HEK293 (cell line): ENCODE results near the gene GLIS1.

Experiments used
- CTCF ChIA-PET: fragments of 350-600 bp; formaldehyde crosslinking; extraction: SDS; loops from one replicate; lab custom pipeline; 2021; ENCODE audit warnings: antibody characterized with exemption; lab: Yijun Ruan, JAX
- POLR2A ChIA-PET: fragments of 300-600 bp; formaldehyde crosslinking; extraction: SDS; loops from one replicate; lab custom pipeline; 2020; ENCODE audit warnings: antibody characterized with exemption, inconsistent platforms; lab: Yijun Ruan, JAX
- H3K27ac ChIP-seq: fragments of 200-500 bp; sonication (Bioruptor generic); 2 replicates; pipeline ENCODE4 v1.5.1; 2014; ENCODE audit warnings: low read depth, low read length, control low read depth, inconsistent platforms; ENCODE audit errors: extremely low read depth
- H3K36me3 ChIP-seq, 2 experiments: fragments of 200-500 bp in 1 of 2; sonication (Bioruptor generic) in 1 of 2; 1 replicate in 1 of 2; 2 replicates in 1 of 2; pipeline ENCODE4 v1.5.1; 2014 to 2017; ENCODE audit warnings: inconsistent platforms in 2 of 2, low read length in 2 of 2; ENCODE audit not compliant: control insufficient read depth in 2 of 2, insufficient read depth in 1 of 2
- H3K4me1 ChIP-seq: fragments of 200-500 bp; sonication (Bioruptor generic); 2 replicates; pipeline ENCODE4 v1.5.1; 2014; ENCODE audit warnings: mild to moderate bottlenecking, low read length, inconsistent platforms; ENCODE audit not compliant: control insufficient read depth, insufficient read depth
- H3K4me3 ChIP-seq: 2 replicates; pipeline ENCODE4 v1.5.1; 2011; ENCODE audit warnings: low read depth, mild to moderate bottlenecking, control low read depth, low read length, moderate library complexity
- H3K9me3 ChIP-seq: fragments of 200-500 bp; sonication (Bioruptor generic); 2 replicates; pipeline ENCODE4 v1.5.1; 2014; ENCODE audit warnings: low read depth, low read length, inconsistent platforms; ENCODE audit not compliant: control insufficient read depth, insufficient read depth
- HOXD13 ChIP-seq: sonication (generic); formaldehyde crosslinking; IDR thresholded peaks from 2 replicates; pipeline ENCODE4 v1.8.0; 2022; ENCODE audit warnings: missing genetic modification reagents, borderline replicate concordance
- KLF10 ChIP-seq: fragments of 450-650 bp; IDR thresholded peaks from 2 replicates; pipeline ENCODE4 v1.5.1; 2018; ENCODE audit warnings: missing biosample characterization, mild to moderate bottlenecking, missing genetic modification characterization
- SETDB1 ChIP-seq: IDR thresholded peaks from one replicate; pipeline ENCODE4 v1.6.1; 2017; ENCODE audit warnings: mild to moderate bottlenecking, low read length, moderate library complexity, mixed read lengths; ENCODE audit not compliant: insufficient read length
- YY2 ChIP-seq: fragments of 450-650 bp; formaldehyde crosslinking; IDR thresholded peaks from 2 replicates; pipeline ENCODE4 v1.5.1; 2016; ENCODE audit warnings: missing biosample characterization, missing genetic modification characterization
- ZBTB48 ChIP-seq: fragments of 450-650 bp; formaldehyde crosslinking; IDR thresholded peaks from 2 replicates; pipeline ENCODE4 v1.5.1; 2016; ENCODE audit warnings: missing biosample characterization, missing genetic modification characterization
- ZNF121 ChIP-seq: fragments of 450-650 bp; formaldehyde crosslinking; IDR thresholded peaks from 2 replicates; pipeline ENCODE4 v1.5.1; 2016; ENCODE audit warnings: missing biosample characterization, missing genetic modification characterization
- ZNF133 ChIP-seq: fragments of 450-650 bp; formaldehyde crosslinking; IDR thresholded peaks from 2 replicates; pipeline ENCODE4 v1.5.1; 2016; ENCODE audit warnings: missing biosample characterization, missing genetic modification characterization
- ZNF155 ChIP-seq: fragments of 450-650 bp; formaldehyde crosslinking; IDR thresholded peaks from 2 replicates; pipeline ENCODE4 v1.5.1; 2016; ENCODE audit warnings: missing biosample characterization, missing genetic modification characterization
- ZNF174 ChIP-seq: fragments of 450-650 bp; formaldehyde crosslinking; IDR thresholded peaks from 2 replicates; pipeline ENCODE4 v1.5.0; 2017; ENCODE audit warnings: missing biosample characterization, mild to moderate bottlenecking, missing genetic modification characterization
- ZNF202 ChIP-seq: fragments of 450-650 bp; formaldehyde crosslinking; IDR thresholded peaks from 2 replicates; pipeline ENCODE4 v1.5.1; 2016; ENCODE audit warnings: missing biosample characterization, missing genetic modification characterization, borderline replicate concordance
- ZNF223 ChIP-seq: fragments of 450-650 bp; formaldehyde crosslinking; IDR thresholded peaks from 2 replicates; pipeline ENCODE4 v1.5.1; 2016; ENCODE audit warnings: missing biosample characterization, missing genetic modification characterization
- ZNF239 ChIP-seq: fragments of 450-650 bp; formaldehyde crosslinking; IDR thresholded peaks from 2 replicates; pipeline ENCODE4 v1.5.1; 2016; ENCODE audit warnings: missing biosample characterization, missing genetic modification characterization
- ZNF248 ChIP-seq: fragments of 450-650 bp; formaldehyde crosslinking; IDR thresholded peaks from 2 replicates; pipeline ENCODE4 v1.5.1; 2017; ENCODE audit warnings: missing biosample characterization, missing genetic modification characterization
- ZNF324 ChIP-seq: fragments of 450-650 bp; formaldehyde crosslinking; IDR thresholded peaks from 2 replicates; pipeline ENCODE4 v1.5.1; 2016; ENCODE audit warnings: missing biosample characterization, missing genetic modification characterization
- ZNF423 ChIP-seq: fragments of 450-650 bp; formaldehyde crosslinking; IDR thresholded peaks from 2 replicates; pipeline ENCODE4 v1.5.1; 2016; ENCODE audit warnings: missing biosample characterization, missing genetic modification characterization
- ZNF529 ChIP-seq: fragments of 450-650 bp; formaldehyde crosslinking; IDR thresholded peaks from 2 replicates; pipeline ENCODE4 v1.5.1; 2017; ENCODE audit warnings: missing genetic modification characterization, missing biosample characterization; ENCODE audit not compliant: insufficient replicate concordance
- ZNF610 ChIP-seq: fragments of 450-650 bp; formaldehyde crosslinking; IDR thresholded peaks from 2 replicates; pipeline ENCODE4 v1.5.1; 2016; ENCODE audit warnings: missing biosample characterization, missing genetic modification characterization, borderline replicate concordance
- ZNF664 ChIP-seq: fragments of 450-650 bp; formaldehyde crosslinking; IDR thresholded peaks from 2 replicates; pipeline ENCODE4 v1.5.1; 2016; ENCODE audit warnings: missing biosample characterization, missing genetic modification characterization
- ZNF792 ChIP-seq: fragments of 450-650 bp; formaldehyde crosslinking; IDR thresholded peaks from 2 replicates; pipeline ENCODE4 v1.5.1; 2016; ENCODE audit warnings: missing biosample characterization, missing genetic modification characterization
- ZSCAN30 ChIP-seq: fragments of 450-650 bp; IDR thresholded peaks from 2 replicates; pipeline ENCODE4 v1.5.1; 2018; ENCODE audit warnings: missing biosample characterization, mild to moderate bottlenecking, missing genetic modification characterization, moderate library complexity
- TF ChIP-seq, protein P1 (sequence below): fragments of 450-650 bp; formaldehyde crosslinking; IDR thresholded peaks from 2 replicates; pipeline ENCODE4 v1.5.1; 2016; ENCODE audit warnings: missing biosample characterization, missing genetic modification characterization, borderline replicate concordance
- TF ChIP-seq, protein P2 (sequence below): fragments of 450-650 bp; formaldehyde crosslinking; IDR thresholded peaks from 2 replicates; pipeline ENCODE4 v1.5.1; 2016; ENCODE audit warnings: missing biosample characterization, missing genetic modification characterization
- TF ChIP-seq, protein P3 (sequence below): fragments of 450-650 bp; formaldehyde crosslinking; IDR thresholded peaks from 2 replicates; pipeline ENCODE4 v1.5.1; 2017; ENCODE audit warnings: missing biosample characterization, missing genetic modification characterization
- TF ChIP-seq, protein P4 (sequence below): fragments of 450-650 bp; formaldehyde crosslinking; IDR thresholded peaks from 2 replicates; pipeline ENCODE4 v1.5.1; 2016; ENCODE audit warnings: missing biosample characterization, missing genetic modification characterization

Gene GLIS1

DNA sequence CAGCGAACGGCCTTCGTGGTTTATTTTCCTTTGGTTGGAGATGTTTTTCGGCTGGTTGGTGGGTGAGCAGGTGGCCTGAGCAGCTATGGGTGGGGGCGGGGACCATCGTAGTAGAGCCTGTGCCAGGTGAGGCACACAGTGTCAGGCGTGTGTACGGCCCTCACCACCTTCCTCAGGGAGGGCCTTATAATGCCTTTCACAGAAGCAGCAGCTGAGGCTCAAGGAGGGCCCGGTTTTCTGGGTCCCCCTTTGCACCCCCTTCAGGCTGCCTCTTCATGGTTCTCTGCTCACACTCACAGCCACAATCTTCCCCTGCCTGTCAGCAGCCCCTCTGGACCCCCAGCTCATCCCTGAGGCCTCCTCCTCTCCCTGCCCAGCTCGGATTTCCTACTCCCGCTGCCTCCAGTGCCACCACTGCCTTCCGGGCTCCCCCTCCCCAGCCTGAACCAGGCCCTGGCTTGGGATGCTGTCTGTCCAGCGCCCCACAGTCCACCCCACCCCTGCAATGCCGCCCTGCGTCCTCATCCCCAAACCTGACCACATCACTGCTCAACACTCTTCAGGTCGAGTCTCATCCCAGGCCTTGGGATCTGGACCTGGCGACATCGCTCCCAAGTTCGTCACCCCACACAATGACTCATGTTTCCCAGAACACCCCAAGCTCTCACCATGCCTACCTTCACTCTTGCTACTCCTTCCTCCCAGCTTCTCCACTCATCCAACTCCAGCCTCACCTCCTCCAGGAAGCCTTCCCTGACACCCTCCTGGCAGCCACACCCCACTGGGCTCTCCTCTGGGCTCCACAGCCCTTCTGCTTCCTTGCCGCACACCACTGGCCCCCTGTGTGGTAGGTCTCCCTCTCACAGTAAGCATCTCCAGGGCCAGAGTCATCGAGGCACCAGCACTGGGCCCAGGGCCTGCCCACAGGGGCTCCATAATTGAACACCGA, 225.9 kb downstream of the GLIS1 start (continued):
- TF ChIP-seq, protein P1, sequence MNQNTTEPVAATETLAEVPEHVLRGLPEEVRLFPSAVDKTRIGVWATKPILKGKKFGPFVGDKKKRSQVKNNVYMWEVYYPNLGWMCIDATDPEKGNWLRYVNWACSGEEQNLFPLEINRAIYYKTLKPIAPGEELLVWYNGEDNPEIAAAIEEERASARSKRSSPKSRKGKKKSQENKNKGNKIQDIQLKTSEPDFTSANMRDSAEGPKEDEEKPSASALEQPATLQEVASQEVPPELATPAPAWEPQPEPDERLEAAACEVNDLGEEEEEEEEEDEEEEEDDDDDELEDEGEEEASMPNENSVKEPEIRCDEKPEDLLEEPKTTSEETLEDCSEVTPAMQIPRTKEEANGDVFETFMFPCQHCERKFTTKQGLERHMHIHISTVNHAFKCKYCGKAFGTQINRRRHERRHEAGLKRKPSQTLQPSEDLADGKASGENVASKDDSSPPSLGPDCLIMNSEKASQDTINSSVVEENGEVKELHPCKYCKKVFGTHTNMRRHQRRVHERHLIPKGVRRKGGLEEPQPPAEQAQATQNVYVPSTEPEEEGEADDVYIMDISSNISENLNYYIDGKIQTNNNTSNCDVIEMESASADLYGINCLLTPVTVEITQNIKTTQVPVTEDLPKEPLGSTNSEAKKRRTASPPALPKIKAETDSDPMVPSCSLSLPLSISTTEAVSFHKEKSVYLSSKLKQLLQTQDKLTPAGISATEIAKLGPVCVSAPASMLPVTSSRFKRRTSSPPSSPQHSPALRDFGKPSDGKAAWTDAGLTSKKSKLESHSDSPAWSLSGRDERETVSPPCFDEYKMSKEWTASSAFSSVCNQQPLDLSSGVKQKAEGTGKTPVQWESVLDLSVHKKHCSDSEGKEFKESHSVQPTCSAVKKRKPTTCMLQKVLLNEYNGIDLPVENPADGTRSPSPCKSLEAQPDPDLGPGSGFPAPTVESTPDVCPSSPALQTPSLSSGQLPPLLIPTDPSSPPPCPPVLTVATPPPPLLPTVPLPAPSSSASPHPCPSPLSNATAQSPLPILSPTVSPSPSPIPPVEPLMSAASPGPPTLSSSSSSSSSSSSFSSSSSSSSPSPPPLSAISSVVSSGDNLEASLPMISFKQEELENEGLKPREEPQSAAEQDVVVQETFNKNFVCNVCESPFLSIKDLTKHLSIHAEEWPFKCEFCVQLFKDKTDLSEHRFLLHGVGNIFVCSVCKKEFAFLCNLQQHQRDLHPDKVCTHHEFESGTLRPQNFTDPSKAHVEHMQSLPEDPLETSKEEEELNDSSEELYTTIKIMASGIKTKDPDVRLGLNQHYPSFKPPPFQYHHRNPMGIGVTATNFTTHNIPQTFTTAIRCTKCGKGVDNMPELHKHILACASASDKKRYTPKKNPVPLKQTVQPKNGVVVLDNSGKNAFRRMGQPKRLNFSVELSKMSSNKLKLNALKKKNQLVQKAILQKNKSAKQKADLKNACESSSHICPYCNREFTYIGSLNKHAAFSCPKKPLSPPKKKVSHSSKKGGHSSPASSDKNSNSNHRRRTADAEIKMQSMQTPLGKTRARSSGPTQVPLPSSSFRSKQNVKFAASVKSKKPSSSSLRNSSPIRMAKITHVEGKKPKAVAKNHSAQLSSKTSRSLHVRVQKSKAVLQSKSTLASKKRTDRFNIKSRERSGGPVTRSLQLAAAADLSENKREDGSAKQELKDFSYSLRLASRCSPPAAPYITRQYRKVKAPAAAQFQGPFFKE = no peak
- TF ChIP-seq, all 188 proteins: peak for 6

DNA sequence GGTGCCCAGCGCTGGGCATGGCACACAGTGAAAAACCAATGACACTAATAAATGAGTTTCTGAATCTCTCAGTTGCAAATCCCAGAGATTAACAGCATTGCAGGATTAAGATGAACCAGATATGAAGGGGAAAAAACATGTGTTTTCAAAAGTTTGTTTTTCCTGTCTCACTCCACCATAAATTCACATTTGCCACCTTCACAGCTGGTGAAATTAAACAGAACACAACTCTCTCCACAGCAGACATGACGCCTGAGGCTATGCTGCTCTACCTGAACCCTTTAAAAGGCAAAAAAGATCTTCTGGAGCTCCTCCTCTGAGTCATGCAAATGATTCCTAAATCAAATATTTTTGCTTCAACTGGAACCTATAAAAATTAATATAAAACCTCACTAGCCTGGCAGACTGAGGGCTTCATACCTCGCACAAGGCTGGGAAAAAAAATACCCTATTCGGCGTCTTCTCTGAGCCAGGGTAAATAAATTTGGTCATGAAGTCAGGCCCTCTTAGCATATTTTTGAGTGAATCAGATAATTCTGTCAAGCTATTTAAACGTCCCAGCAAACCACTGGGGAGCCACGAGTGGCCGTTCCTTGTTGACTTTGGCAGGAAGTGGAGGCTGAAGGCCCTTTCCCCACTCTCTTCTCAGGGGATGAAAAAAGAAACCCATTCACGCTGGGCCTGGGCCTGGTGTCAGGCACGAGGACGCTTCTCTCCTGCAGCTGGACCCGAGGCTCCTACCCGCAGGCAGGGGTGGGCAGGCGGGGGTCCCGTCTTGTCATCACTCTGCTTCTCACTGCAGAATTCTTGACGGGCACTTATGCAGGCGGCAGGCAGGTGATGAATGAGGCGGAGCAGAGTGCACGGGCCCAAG, 226.8 kb downstream of the GLIS1 start:
- H3K4me1 ChIP-seq = peaks cover 13% of the 10 kb centered on the region
- H3K9me3 ChIP-seq = no peaks in the 10 kb centered on the region
- H3K4me3 ChIP-seq = no peak overlapping the region
- peak overlapping the region; percentile 84 for H3K27ac ChIP-seq
- ChIA-PET POLR2A (interaction anchor here (0.6 to 0.7 kb wide), 2 partner anchors 49 to 545 kb away, joined by 3 to 4 read pairs; no protein-coding TSS in a partner anchor), CTCF (interaction anchor here (0.7 kb wide), 1 partner anchor 182 kb away, joined by 3 read pairs; no protein-coding TSS in a partner anchor)
- H3K36me3 ChIP-seq = no peaks in the 10 kb centered on the region
- TF ChIP-seq ZNF423 (tag by site-specific recombination) (0 out of 2 replicates have a peak, but pooled peaks have one; percentile 19), ZNF223 (tag by site-specific recombination) (no peak), HOXD13 (CRISPR knock-in tag) (no peak), ZSCAN30 (tag by site-specific recombination) (0 out of 2 replicates have a peak, but pooled peaks have one; percentile 56), ZNF202 (tag by site-specific recombination) (no peak), SETDB1 (no peak), ZBTB48 (tag by site-specific recombination) (no peak), ZNF324 (tag by site-specific recombination) (no peak), ZNF121 (0 out of 2 replicates have a peak, but pooled peaks have one; percentile 34), ZNF792 (tag by site-specific recombination) (no peak), ZNF529 (no peak), ZNF610 (no peak), ZNF239 (tag by site-specific recombination) (no peak), ZNF155 (tag by site-specific recombination) (no peak), ZNF248 (tag by site-specific recombination) (no peak), ZNF133 (tag by site-specific recombination) (no peak), YY2 (no peak), ZNF174 (tag by site-specific recombination) (no peak), KLF10 (peak; percentile 62; the same call in 1 of the 2 replicates), ZNF664 (tag by site-specific recombination) (no peak)
- TF ChIP-seq, protein P2, sequence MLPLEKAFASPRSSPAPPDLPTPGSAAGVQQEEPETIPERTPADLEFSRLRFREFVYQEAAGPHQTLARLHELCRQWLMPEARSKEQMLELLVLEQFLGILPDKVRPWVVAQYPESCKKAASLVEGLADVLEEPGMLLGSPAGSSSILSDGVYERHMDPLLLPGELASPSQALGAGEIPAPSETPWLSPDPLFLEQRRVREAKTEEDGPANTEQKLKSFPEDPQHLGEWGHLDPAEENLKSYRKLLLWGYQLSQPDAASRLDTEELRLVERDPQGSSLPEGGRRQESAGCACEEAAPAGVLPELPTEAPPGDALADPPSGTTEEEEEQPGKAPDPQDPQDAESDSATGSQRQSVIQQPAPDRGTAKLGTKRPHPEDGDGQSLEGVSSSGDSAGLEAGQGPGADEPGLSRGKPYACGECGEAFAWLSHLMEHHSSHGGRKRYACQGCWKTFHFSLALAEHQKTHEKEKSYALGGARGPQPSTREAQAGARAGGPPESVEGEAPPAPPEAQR (tag by site-specific recombination) = no peak
- TF ChIP-seq, protein P3, sequence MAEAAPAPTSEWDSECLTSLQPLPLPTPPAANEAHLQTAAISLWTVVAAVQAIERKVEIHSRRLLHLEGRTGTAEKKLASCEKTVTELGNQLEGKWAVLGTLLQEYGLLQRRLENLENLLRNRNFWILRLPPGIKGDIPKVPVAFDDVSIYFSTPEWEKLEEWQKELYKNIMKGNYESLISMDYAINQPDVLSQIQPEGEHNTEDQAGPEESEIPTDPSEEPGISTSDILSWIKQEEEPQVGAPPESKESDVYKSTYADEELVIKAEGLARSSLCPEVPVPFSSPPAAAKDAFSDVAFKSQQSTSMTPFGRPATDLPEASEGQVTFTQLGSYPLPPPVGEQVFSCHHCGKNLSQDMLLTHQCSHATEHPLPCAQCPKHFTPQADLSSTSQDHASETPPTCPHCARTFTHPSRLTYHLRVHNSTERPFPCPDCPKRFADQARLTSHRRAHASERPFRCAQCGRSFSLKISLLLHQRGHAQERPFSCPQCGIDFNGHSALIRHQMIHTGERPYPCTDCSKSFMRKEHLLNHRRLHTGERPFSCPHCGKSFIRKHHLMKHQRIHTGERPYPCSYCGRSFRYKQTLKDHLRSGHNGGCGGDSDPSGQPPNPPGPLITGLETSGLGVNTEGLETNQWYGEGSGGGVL = no peak
- TF ChIP-seq, protein P4, sequence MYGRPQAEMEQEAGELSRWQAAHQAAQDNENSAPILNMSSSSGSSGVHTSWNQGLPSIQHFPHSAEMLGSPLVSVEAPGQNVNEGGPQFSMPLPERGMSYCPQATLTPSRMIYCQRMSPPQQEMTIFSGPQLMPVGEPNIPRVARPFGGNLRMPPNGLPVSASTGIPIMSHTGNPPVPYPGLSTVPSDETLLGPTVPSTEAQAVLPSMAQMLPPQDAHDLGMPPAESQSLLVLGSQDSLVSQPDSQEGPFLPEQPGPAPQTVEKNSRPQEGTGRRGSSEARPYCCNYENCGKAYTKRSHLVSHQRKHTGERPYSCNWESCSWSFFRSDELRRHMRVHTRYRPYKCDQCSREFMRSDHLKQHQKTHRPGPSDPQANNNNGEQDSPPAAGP (tag by site-specific recombination) = no peak
